HUES6 (cell line): Measurements from ENCODE around the gene SNRPA.

Source experiments
- H3K27ac ChIP-seq: 2 replicates; pipeline ENCODE4 v1.7.0; 2013; ENCODE audit warnings: low read depth, mild to moderate bottlenecking, low read length, inconsistent platforms
- H3K27me3 ChIP-seq: 2 replicates; pipeline ENCODE4 v1.6.1; 2013; ENCODE audit warnings: low read length; ENCODE audit not compliant: control insufficient read depth, insufficient read depth
- H3K36me3 ChIP-seq: 2 replicates; pipeline ENCODE4 v1.6.1; 2013; ENCODE audit warnings: low read length; ENCODE audit not compliant: control insufficient read depth, insufficient read depth
- H3K4me1 ChIP-seq: 2 replicates; pipeline ENCODE4 v1.6.1; 2013; ENCODE audit warnings: low read length; ENCODE audit not compliant: control insufficient read depth, insufficient read depth
- H3K4me3 ChIP-seq: 2 replicates; pipeline ENCODE4 v1.5.1; 2013; ENCODE audit warnings: low read depth, low read length
- H3K9ac ChIP-seq: one replicate; pipeline ENCODE4 v1.6.1; 2013; ENCODE audit warnings: mild to moderate bottlenecking, low read length
- H3K9me3 ChIP-seq: 2 replicates; pipeline ENCODE4 v1.6.1; 2013; ENCODE audit warnings: low read depth, low read length; ENCODE audit not compliant: control insufficient read depth, insufficient read depth

Gene SNRPA

GRCh38 chr19:40799558-40800338 is 48.7 kb downstream of the SNRPA start:
- peak overlapping the region; percentile 94 for H3K27ac ChIP-seq
- peak overlapping the region; percentile 94 for H3K9ac ChIP-seq
- H3K9me3 ChIP-seq: no peaks in the 10 kb centered on the region
- H3K36me3 ChIP-seq: peaks cover 40% of the 10 kb centered on the region
- H3K4me1 ChIP-seq: peaks cover 48% of the 10 kb centered on the region
- peak overlapping the region; percentile 91 for H3K4me3 ChIP-seq
- no peaks in the 10 kb centered on the region for H3K27me3 ChIP-seq

GRCh38 chr19:40800339-40800996 is 49.5 kb downstream of the SNRPA start:
- Histone ChIP-seq H3K9ac (peak overlapping the region; percentile 94), H3K27me3 (no peaks in the 10 kb centered on the region), H3K36me3 (peaks cover 47% of the 10 kb centered on the region), H3K9me3 (no peaks in the 10 kb centered on the region), H3K4me3 (peak overlapping the region; percentile 91), H3K27ac (no peak overlapping the region), H3K4me1 (peaks cover 54% of the 10 kb centered on the region)

- Histone ChIP-seq H3K9ac (no peak overlapping the region), H3K27ac (no peak overlapping the region), H3K36me3 (peaks cover 47% of the 10 kb centered on the region), H3K4me1 (peaks cover 60% of the 10 kb centered on the region), H3K9me3 (no peaks in the 10 kb centered on the region), H3K4me3 (peak overlapping the region; percentile 91), H3K27me3 (no peaks in the 10 kb centered on the region)
These were observed 50.0 kb downstream of the SNRPA start for GRCh38 chr19:40800997-40801377.

DNA sequence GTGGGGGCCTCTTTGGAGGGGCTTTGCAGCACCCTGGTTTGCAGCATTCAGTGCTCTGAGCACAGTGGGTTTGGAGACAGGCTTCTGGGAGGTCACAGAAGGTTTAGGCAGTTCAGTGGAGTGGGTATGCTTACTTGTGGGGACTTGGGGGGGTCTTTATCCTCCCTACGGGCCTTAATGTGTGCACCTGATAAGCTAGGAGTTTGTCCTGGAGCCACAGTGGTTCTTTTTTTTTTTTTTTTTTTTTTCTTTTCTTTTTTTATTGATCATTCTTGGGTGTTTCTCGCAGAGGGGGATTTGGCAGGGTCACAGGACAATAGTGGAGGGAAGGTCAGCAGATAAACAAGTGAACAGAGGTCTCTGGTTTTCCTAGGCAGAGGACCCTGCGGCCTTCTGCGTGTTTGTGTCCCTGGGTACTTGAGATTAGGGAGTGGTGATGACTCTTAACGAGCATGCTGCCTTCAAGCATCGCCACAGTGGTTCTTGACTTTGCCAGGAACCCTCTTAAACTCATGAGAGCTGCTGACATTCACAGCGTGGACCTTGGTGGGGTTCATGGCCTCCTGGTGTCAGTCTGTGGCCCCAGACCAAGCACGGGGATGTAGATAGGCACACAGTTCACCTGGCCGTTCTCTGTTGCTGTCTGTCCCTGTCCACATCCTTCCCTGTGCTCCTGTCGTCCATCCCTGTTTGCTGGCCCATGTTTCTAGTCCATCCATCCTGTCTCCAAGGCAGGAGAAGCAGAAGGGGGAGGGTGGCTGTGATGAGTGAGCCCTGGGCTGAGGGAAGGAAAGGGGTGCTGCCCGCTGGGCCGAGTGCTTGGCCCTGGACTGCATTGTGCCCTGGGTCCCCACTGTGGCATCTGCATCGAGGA is 50.7 kb downstream of the SNRPA start:
- peaks cover 47% of the 10 kb centered on the region for H3K36me3 ChIP-seq
- H3K9me3 ChIP-seq: no peaks in the 10 kb centered on the region
- peaks cover 66% of the 10 kb centered on the region for H3K4me1 ChIP-seq
- no peak overlapping the region for H3K27ac ChIP-seq
- H3K27me3 ChIP-seq: no peaks in the 10 kb centered on the region
- peak overlapping the region; percentile 91 for H3K4me3 ChIP-seq
- H3K9ac ChIP-seq: peak overlapping the region; percentile 4

DNA sequence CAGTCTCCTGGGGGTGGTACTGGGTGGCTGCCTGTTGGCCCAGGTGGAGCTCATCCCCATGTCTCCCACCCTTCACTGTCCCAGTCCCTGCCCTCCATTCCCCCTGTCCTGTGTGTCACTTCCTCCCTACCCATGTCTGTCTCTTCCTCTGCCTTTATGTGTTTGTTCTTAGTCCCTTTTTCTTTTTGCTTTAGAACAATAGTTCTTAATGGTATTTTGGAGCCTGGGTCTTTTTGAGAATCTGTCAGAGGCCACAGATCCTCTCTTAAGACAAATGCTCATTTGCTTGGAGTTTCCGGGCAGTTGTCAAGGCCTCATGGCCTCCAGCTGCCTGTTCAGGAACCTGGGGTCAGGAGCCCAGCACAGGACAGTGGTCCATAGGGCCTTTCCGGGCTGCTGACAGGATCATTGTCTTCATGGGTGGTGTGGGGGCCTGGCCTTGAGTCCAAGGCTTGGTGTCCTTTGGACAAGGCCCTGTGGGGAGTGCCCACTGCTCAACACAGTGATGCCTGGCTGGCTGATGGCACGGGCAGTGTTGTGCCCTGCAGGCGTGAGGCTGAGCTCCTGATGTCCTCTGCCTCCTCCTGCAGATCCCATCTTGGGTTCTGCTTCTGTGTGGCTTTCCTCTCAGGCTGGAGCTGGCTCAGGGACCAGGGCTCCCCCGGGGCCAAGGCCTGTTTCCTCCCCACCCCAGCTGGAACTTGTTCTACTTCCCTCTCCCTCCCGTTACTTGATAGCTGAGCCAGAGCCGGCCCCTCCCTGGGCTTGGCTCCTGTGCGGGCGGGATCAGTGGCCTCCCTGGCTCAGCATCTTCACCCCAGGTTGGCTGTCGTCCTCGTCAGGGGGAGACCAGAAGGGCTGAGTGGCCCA is 51.5 kb downstream of the SNRPA start:
- Histone ChIP-seq H3K27ac (no peak overlapping the region), H3K27me3 (no peaks in the 10 kb centered on the region), H3K4me3 (peak overlapping the region; percentile 11; the same call in 1 of the 2 replicates), H3K9ac (no peak overlapping the region), H3K9me3 (no peaks in the 10 kb centered on the region), H3K4me1 (peaks cover 73% of the 10 kb centered on the region), H3K36me3 (peaks cover 52% of the 10 kb centered on the region)

- H3K27ac ChIP-seq: no peak overlapping the region
- H3K4me1 ChIP-seq: peaks cover 71% of the 10 kb centered on the region
- H3K4me3 ChIP-seq: peak overlapping the region; percentile 11; the same call in 1 of the 2 replicates
- H3K27me3 ChIP-seq: no peaks in the 10 kb centered on the region
- no peak overlapping the region for H3K9ac ChIP-seq
- no peaks in the 10 kb centered on the region for H3K9me3 ChIP-seq
- peaks cover 60% of the 10 kb centered on the region for H3K36me3 ChIP-seq
These were observed 52.3 kb downstream of the SNRPA start for GRCh38 chr19:40803170-40803856.

DNA sequence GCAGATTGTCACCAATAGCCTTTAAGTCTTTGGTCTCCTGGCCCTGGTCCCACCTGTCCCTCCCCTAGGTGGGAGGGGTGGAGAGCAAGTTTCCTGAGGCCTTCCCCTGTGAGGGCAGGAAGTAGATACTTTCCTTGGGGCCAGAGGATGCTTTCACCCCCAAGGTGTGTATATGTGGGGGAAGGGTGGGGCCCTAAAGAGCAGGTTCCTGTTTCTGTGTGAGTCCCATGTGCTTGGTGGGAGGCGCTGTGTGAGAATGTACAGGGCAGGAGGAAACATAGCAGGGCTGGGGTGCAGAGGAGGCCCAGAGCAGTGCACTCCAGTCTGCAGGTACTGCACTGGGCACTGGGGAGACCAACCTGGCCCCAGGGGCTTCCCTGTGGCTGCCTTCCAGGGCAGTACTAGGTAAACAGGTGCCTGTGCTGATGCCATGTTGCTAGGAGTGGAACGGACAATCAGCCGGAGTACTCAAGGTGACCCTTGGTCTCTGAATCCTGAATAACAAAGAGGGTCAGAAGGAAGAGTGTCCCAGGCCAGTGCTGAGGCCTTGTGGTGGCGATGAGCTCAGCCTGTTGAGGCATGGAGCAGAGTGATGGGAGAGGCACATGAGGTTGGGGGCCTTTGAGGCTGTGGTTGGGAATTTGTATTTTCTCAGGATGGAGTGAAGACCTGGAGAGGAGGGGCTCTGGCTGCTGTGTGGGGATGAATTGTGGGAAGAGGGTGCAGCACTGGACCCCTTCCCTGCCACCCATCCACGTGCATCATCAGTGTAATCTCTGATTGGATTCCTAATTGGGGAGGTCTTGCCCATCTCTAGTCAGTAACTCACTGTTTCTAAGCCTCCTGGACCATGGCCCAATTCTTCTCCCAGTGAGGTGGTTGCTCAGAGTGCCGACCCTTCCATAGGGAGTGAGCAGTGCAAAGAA is 53.1 kb downstream of the SNRPA start:
- Histone ChIP-seq H3K27ac (no peak overlapping the region), H3K27me3 (no peaks in the 10 kb centered on the region), H3K36me3 (peaks cover 68% of the 10 kb centered on the region), H3K9me3 (no peaks in the 10 kb centered on the region), H3K9ac (no peak overlapping the region), H3K4me3 (peak overlapping the region; percentile 5; the same call in 1 of the 2 replicates), H3K4me1 (peaks cover 71% of the 10 kb centered on the region)

- Histone ChIP-seq H3K36me3 (peaks cover 71% of the 10 kb centered on the region), H3K9ac (no peak overlapping the region), H3K4me3 (no peak overlapping the region), H3K4me1 (peaks cover 73% of the 10 kb centered on the region), H3K9me3 (no peaks in the 10 kb centered on the region), H3K27me3 (no peaks in the 10 kb centered on the region), H3K27ac (no peak overlapping the region)
These were observed 53.8 kb downstream of the SNRPA start for GRCh38 chr19:40804783-40805242.

- no peak overlapping the region for H3K9ac ChIP-seq
- peaks cover 70% of the 10 kb centered on the region for H3K36me3 ChIP-seq
- no peak overlapping the region for H3K4me3 ChIP-seq
- H3K9me3 ChIP-seq: no peaks in the 10 kb centered on the region
- H3K4me1 ChIP-seq: peaks cover 72% of the 10 kb centered on the region
- no peaks in the 10 kb centered on the region for H3K27me3 ChIP-seq
- no peak overlapping the region for H3K27ac ChIP-seq
These were observed 54.4 kb downstream of the SNRPA start for GRCh38 chr19:40805258-40805868.
